ENCODE data around the gene PRR22. TPM values are rescaled to one million over a fixed set of nuclear protein-coding genes. Genes with fewer than 3 reads are reported as not detected.

PRR22 gene
- total RNA-seq, 2 experiments from 2014 or later: 4.4 to 5.0 TPM

DNA sequence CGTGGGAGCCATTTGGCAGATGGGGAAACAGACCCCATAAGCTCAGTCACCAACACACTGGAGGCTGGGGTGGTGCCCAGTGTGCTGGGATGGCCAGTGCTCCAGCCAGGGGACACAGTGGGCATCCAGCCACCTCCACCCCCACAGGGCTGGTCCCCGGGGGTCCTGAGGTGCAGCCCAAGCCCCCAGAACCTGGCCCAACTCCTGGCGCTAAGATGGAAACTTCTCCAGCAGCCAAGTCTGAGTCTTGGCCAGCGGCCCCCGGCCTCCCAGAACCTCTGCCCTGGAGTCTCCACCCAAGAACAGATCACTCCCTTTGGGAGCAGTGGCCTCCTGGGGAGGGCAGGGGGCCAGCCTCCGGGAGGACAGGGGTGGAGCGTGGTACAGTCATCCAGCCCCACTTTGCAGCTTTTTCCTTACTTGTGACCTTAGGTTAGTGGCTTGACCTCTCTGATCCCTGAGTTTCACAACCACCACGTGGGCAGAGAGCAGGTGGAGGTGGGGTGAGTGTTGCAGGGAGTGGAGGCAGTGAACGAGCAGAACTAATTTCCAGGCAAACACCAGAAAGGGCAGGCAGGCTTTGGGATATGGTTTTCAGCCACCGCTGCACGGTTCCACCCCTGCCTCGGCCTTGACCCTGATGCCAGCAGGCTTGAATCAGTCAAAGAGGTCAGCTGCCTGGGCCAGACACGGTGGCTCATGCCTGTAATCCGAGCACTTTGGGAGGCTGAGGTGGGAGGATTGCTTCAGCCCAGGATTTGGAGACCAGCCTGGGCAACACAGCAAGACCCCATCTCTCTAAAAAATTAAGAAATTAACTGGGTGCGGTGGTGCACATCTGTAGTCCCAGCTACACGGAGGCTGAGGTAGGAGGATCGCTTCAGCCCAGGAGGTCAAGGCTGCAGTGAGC, 16.1 kb upstream of the PRR22 start:
- ATAC-seq (no peak), DNase-seq (no peak)
- CTCF ChIA-PET: interaction anchor here (1.1 to 1.8 kb wide), 2 partner anchors 7 to 222 kb away, joined by 4 to 5 read pairs; no protein-coding TSS in a partner anchor
- H3K4me1 Mint-ChIP-seq (ENCODE audit: low read depth): peaks cover 22% of the 10 kb centered on the region
- no peak for TF ChIP-seq CTCF (IDR thresholded peaks at IDR 0.05)
- POLR2A ChIA-PET: interaction anchor here (1.0 to 5.3 kb wide), 3 partner anchors 10 to 28 kb away, joined by 3 to 31 read pairs (median 6); partner anchors contain the start of gene DUS3L
- no peak overlapping the region for H3K27ac Mint-ChIP-seq
- H3K9me3 Mint-ChIP-seq: no peaks in the 10 kb centered on the region
- H3K27me3 Mint-ChIP-seq: peaks cover 27% of the 10 kb centered on the region
- intact Hi-C loops (cut with micrococcal nuclease): loop anchor here (10.0 kb wide), 1 partner anchor 104 kb away; the partner anchor contains the start of genes NDUFA11 and VMAC
- no peaks in the 10 kb centered on the region for H3K36me3 Mint-ChIP-seq (ENCODE audit: low read depth)
- H3K4me3 Mint-ChIP-seq: no peak overlapping the region

DNA sequence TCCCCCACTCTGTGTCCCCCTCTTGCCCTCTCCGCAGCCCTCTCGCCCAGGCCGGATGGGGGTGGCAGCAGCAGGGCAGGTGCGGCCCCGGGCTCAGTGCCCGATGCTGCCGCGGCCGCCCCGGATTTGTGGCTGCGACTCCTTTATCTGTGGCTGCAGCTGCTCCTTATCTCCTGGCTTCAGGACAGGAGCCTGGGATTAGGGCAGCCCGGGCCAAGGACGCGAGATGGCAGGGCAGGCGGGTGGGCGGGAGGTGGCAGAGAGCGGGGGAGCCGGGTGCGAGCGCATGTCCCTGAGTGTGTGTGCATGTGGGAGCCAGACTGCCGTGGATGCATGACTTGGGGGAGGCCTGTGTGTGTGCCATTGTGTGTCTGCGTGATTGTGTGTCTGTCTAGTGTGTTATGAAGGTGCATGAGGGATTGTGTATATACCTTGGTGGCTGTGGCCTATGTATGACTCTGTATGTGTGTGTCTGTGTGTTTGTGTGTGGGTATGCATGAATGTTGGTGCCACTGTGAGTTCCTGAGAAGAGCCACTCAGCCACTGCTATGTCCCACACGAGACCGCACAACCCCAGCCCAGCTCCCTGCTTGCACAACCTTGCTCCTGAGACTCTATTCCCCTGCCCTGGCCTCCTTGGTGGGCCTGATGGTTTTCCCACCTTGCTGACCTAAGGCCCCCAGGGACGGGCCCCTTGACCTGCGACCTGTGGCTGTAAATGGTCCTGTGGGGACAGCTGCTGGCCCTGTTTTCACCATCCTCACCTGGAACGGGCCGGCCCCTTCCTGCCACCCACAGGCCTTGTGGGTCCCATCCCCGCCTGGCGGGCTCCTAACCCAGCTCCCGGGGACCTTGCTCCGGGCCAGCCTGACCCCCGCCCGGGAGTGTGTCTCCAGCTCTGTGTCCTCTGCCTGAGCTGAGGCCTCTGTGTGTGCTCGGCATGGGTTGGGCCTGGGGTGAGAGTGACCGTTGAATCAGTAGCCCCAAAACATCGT, 15.0 kb upstream of the PRR22 start:
- no peak for ATAC-seq
- peaks cover 25% of the 10 kb centered on the region for H3K27me3 Mint-ChIP-seq
- no peaks in the 10 kb centered on the region for H3K36me3 Mint-ChIP-seq (ENCODE audit: low read depth)
- no peak overlapping the region for H3K27ac Mint-ChIP-seq
- intact Hi-C loops (cut with micrococcal nuclease): loop anchor here (10.0 kb wide), 2 partner anchors 105 kb away; partner anchors contain the start of genes NDUFA11, RPL36 and VMAC
- no peak for TF ChIP-seq CTCF (IDR thresholded peaks at IDR 0.05)
- no peak for DNase-seq
- H3K9me3 Mint-ChIP-seq: no peaks in the 10 kb centered on the region
- H3K4me3 Mint-ChIP-seq: no peak overlapping the region
- peaks cover 21% of the 10 kb centered on the region for H3K4me1 Mint-ChIP-seq (ENCODE audit: low read depth)
- ChIA-PET POLR2A (interaction anchor here (1.0 to 5.3 kb wide), 2 partner anchors 9 to 15 kb away, joined by 3 to 31 read pairs; partner anchors contain the start of gene DUS3L), CTCF (interaction anchor here (1.1 kb wide), 1 partner anchor 223 kb away, joined by 5 read pairs; no protein-coding TSS in a partner anchor)

DNA sequence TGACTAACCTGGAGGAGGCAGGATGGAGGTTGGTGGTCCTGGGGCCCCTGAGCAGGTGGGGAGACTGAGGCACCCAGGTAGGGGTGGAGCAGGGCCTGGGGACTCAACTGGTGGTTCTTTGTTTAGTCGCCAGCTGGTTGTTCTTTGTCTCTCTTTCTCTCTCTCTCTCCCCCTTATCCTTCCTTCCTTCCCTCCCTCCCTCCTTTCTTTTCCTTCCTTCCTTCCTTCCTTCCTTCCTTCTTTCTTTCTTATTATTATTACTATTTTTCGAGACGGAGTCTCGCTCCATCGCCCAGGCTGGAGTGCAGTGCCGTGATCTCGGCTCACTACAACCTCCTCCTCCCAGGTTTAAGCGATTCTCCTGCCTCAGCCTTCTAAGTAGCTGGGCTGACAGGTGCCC, 13.7 kb upstream of the PRR22 start:
- CTCF ChIA-PET: no interaction called here
- no peaks in the 10 kb centered on the region for H3K9me3 Mint-ChIP-seq

GRCh38 chr19:5795382-5795919, 10.9 kb upstream of the PRR22 start:
- POLR2A ChIA-PET: no interaction called here
- Mint-ChIP-seq H3K27me3 (peaks cover 9% of the 10 kb centered on the region), H3K9me3 (no peaks in the 10 kb centered on the region), H3K27ac (no peak overlapping the region), H3K36me3 (ENCODE audit: low read depth) (peaks cover 7% of the 10 kb centered on the region), H3K4me3 (no peak overlapping the region), H3K4me1 (ENCODE audit: low read depth) (peaks cover 5% of the 10 kb centered on the region)
- CTCF ChIA-PET: interaction anchor here (1.4 to 3.8 kb wide), 2 partner anchors 8 to 90 kb away, joined by 3 to 25 read pairs; partner anchors contain the start of gene NRTN
- intact Hi-C loops (cut with micrococcal nuclease): loop anchor here (10.0 kb wide), 1 partner anchor 101 kb away; the partner anchor contains the start of gene RPL36
- DNase-seq (no peak), ATAC-seq (no peak)
- no peak for TF ChIP-seq CTCF (IDR thresholded peaks at IDR 0.05)

More for the DNA sequence above, 13.7 kb upstream of the PRR22 start:
- intact Hi-C loops (cut with micrococcal nuclease): loop anchor here (10.0 kb wide), 1 partner anchor 103 kb away; the partner anchor contains the start of gene RPL36
- no peaks in the 10 kb centered on the region for H3K36me3 Mint-ChIP-seq (ENCODE audit: low read depth)
- ATAC-seq (no peak), DNase-seq (no peak)
- H3K4me3 Mint-ChIP-seq: no peak overlapping the region
- POLR2A ChIA-PET: no interaction called here
- H3K27ac Mint-ChIP-seq: no peak overlapping the region
- peaks cover 23% of the 10 kb centered on the region for H3K27me3 Mint-ChIP-seq
- peaks cover 10% of the 10 kb centered on the region for H3K4me1 Mint-ChIP-seq (ENCODE audit: low read depth)
- no peak for TF ChIP-seq CTCF (IDR thresholded peaks at IDR 0.05)
